ENCODE data around the gene ADGRV1. TPM values are rescaled to one million over a fixed set of nuclear protein-coding genes. Genes with fewer than 3 reads are reported as not detected.

ADGRV1 gene
- total and polyA plus RNA-seq, 8 donors: 0.75 to 10.3 (median 4.0) TPM

DNA sequence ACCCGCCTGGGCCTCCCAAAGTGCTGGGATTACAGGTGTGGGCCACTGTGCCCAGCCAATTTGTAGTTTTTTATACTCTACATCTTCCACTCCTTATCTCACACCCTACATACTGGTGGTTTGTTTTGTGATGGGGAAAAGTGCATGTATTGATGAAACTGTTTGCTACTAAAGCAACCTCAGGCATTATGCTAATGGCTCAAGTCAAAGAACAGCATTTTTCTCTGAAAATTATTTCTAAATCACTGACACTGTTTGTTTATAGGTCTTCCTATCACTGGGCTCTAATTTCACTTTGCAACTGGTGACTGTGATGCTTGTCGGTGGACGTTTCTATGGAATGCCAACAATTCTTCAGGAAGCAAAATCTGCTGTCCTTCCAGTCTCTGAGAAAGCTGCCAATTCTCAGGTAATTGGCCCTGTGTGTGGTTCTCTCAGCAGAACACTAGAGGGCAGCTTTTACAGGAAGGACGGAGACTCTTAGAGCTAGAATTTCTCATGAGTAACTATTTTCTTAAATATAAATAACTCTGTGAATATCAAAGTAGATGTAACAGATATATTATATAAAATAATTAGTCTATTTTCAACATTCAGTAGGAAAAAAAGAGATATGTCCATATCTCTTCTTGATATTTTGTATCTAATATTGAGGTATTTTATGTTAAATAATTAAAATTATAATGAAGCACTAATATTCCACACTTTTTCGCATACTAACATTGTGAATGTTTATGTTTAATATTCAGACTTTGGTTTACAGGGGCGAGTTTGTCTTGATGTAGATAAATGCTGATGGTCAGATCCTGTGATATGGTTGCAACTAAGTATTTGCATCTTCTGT is 244.1 kb downstream of the ADGRV1 start:
- TF ChIP-seq EP300 (IDR thresholded peaks at IDR 0.05) (no peak), POLR2AphosphoS5 (IDR thresholded peaks at IDR 0.05) (no peak), POLR2A (IDR thresholded peaks at IDR 0.05) (no peak)
- TF ChIP-seq, protein P1, sequence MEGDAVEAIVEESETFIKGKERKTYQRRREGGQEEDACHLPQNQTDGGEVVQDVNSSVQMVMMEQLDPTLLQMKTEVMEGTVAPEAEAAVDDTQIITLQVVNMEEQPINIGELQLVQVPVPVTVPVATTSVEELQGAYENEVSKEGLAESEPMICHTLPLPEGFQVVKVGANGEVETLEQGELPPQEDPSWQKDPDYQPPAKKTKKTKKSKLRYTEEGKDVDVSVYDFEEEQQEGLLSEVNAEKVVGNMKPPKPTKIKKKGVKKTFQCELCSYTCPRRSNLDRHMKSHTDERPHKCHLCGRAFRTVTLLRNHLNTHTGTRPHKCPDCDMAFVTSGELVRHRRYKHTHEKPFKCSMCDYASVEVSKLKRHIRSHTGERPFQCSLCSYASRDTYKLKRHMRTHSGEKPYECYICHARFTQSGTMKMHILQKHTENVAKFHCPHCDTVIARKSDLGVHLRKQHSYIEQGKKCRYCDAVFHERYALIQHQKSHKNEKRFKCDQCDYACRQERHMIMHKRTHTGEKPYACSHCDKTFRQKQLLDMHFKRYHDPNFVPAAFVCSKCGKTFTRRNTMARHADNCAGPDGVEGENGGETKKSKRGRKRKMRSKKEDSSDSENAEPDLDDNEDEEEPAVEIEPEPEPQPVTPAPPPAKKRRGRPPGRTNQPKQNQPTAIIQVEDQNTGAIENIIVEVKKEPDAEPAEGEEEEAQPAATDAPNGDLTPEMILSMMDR (IDR thresholded peaks at IDR 0.05): peak in 5 of 7 experiments; percentile 10 to 62 (median 56)

DNA sequence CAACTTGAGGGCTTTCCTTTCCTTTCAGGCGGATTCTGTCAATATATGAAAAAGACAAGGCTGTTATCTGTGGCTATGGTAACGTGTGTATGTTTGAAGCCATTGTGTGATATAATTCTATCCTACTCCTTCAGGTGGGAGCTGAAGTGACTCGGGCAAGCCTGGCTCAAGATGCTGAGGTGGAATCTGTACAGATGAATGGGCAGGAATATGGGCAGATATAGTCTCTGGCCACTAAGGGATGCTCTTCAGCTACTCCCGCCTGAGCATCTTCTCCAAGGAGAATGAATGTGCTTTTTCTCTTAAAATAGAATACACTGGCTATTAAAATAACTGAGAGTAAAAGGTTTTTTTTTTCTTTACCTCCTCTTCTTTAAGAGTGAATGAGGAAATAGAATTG is 244.8 kb downstream of the ADGRV1 start:
- H3K9me3 ChIP-seq: peaks cover 0 to 17% (median 5%) of the 10 kb centered on the region in 4 donors
- H3K36me3 ChIP-seq: no peaks in the 10 kb centered on the region
- no peak for DNase-seq
- no peak overlapping the region for H3K27ac ChIP-seq
- WGBS, 5 donors: 45 to 69% (median 50%) methylated on average over 4 of the region's 4 CpGs
- intact Hi-C loops (cut with DNase I; ENCODE audit: low total_unique reads): no loop called here
- TF ChIP-seq, protein P1 (IDR thresholded peaks at IDR 0.05): no peak
- peaks cover 0 to 5% (median 0%) of the 10 kb centered on the region in 3 donors for H3K27me3 ChIP-seq
- peaks cover 0 to 12% (median 4%) of the 10 kb centered on the region in 4 donors for H3K4me1 ChIP-seq
- no peak overlapping the region for H3K4me3 ChIP-seq

More for the DNA sequence above, 244.1 kb downstream of the ADGRV1 start:
- Histone ChIP-seq H3K36me3 (no peaks in the 10 kb centered on the region), H3K27ac (no peak overlapping the region), H3K4me1 (peaks cover 0 to 11% (median 4%) of the 10 kb centered on the region in 4 donors), H3K27me3 (peaks cover 0 to 5% (median 0%) of the 10 kb centered on the region in 3 donors), H3K4me3 (no peak overlapping the region), H3K9me3 (peaks cover 0 to 24% (median 6%) of the 10 kb centered on the region in 4 donors)
- intact Hi-C loops (cut with DNase I; ENCODE audit: low total_unique reads): no loop called here
- peak; percentile 31 to 58 for DNase-seq
- 33 to 35% (median 33%) methylated on average over 6 of the region's 6 CpGs for WGBS, 5 donors

DNA sequence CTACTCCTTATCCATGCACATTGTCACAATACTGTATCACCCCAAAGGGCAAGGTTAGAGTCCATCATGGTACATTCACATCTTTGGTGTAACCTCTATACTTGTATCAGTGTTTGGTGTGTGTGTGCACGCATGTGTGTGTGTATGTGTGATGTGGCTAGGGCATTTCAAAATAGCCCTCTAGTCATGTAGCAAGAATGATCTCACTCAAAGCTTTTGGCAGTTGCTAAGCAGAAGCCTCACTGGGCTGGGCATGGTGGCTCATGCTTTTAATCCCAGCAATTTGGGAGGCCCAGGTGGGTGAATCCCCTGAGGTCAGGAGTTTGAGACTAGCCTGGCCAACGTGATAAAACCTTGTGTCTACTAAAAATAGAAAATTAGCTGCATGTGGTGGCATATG is 245.3 kb downstream of the ADGRV1 start:
- DNase-seq: no peak
- H3K4me1 ChIP-seq: peaks cover 0 to 12% (median 4%) of the 10 kb centered on the region in 4 donors
- intact Hi-C loops (cut with DNase I; ENCODE audit: low total_unique reads): no loop called here
- H3K9me3 ChIP-seq: peaks cover 0 to 14% (median 5%) of the 10 kb centered on the region in 4 donors
- 65 to 80% (median 74%) methylated on average over 2 of the region's 2 CpGs for WGBS, 5 donors
- H3K36me3 ChIP-seq: no peaks in the 10 kb centered on the region
- no peak overlapping the region for H3K4me3 ChIP-seq
- H3K27ac ChIP-seq: no peak overlapping the region
- TF ChIP-seq POLR2A (IDR thresholded peaks at IDR 0.05) (no peak), POLR2AphosphoS5 (IDR thresholded peaks at IDR 0.05) (no peak), EP300 (IDR thresholded peaks at IDR 0.05) (no peak)
- TF ChIP-seq, protein P1 (IDR thresholded peaks at IDR 0.05): no peak
- H3K27me3 ChIP-seq: peaks cover 0 to 5% (median 0%) of the 10 kb centered on the region in 3 donors

DNA sequence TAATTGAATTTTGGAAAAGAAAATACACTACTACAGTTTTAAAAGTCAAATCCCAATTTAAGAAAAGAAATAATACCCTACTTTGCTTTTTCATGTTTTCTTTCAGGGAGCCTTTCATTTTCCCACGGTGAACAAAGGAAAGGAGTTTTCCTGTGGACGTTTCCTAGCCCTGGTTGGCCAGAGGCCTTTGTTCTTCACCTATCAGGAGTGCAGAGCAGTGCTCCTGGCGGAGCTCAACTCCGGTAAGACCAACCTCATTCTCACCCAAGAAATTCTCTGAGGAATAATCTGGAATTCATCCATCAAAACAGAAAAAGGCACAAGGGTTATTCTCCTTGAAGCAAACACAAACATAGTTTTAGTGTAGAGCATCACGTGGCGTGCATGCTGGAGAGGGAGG is 248.9 kb downstream of the ADGRV1 start:
- DNase-seq: peak; percentile 28 to 29
- no peaks in the 10 kb centered on the region for H3K36me3 ChIP-seq
- peaks cover 0 to 12% (median 4%) of the 10 kb centered on the region in 4 donors for H3K4me1 ChIP-seq
- no peak for TF ChIP-seq POLR2A (IDR thresholded peaks at IDR 0.05)
- TF ChIP-seq POLR2AphosphoS5 (IDR thresholded peaks at IDR 0.05): no peak
- no peak for TF ChIP-seq EP300 (IDR thresholded peaks at IDR 0.05)
- TF ChIP-seq, protein P1 (IDR thresholded peaks at IDR 0.05): no peak
- H3K27me3 ChIP-seq: peaks cover 0 to 5% (median 0%) of the 10 kb centered on the region in 3 donors
- H3K27ac ChIP-seq: no peak overlapping the region
- H3K9me3 ChIP-seq: no peaks in the 10 kb centered on the region
- intact Hi-C loops (cut with DNase I; ENCODE audit: low total_unique reads): no loop called here
- peak overlapping the region in 1 of 4 donors; percentile 12 for H3K4me3 ChIP-seq
- 17 to 32% (median 29%) methylated on average over 6 of the region's 6 CpGs for WGBS, 5 donors

Data from stomach (tissue), 9 donors.